IPS-20b (cell line): ENCODE data around the gene HSD17B11.
"Not testable (repeated sequence)": the region's sequence is repeated elsewhere in the genome, so short reads cannot be mapped to it uniquely, and the experiment has no call there.

ENCODE experiments used
- H3K27ac ChIP-seq: one replicate; pipeline ENCODE4 v1.5.1; 2013; ENCODE audit warnings: low read length
- H3K27me3 ChIP-seq: 2 replicates; pipeline ENCODE4 v1.6.1; 2013; ENCODE audit warnings: mild to moderate bottlenecking, low read length, inconsistent platforms; ENCODE audit not compliant: insufficient read depth
- H3K36me3 ChIP-seq: 2 replicates; pipeline ENCODE4 v1.6.1; 2013; ENCODE audit warnings: low read depth, mild to moderate bottlenecking, inconsistent platforms, low read length, moderate library complexity; ENCODE audit not compliant: insufficient read depth
- H3K4me1 ChIP-seq: 2 replicates; pipeline ENCODE4 v1.6.1; 2013; ENCODE audit warnings: mild to moderate bottlenecking, control low read depth, inconsistent platforms, low read length, moderate library complexity; ENCODE audit not compliant: insufficient read depth
- H3K4me3 ChIP-seq: 2 replicates; pipeline ENCODE4 v1.5.1; 2013; ENCODE audit warnings: mild to moderate bottlenecking, low read length, inconsistent platforms
- H3K9ac ChIP-seq: 2 replicates; pipeline ENCODE4 v1.6.1; 2013; ENCODE audit warnings: low read depth, mild to moderate bottlenecking, inconsistent platforms, low read length, moderate library complexity
- H3K9me3 ChIP-seq: 2 replicates; pipeline ENCODE4 v1.6.1; 2013; ENCODE audit warnings: mild to moderate bottlenecking, low read depth, low read length, inconsistent platforms; ENCODE audit not compliant: insufficient read depth

Gene HSD17B11

DNA sequence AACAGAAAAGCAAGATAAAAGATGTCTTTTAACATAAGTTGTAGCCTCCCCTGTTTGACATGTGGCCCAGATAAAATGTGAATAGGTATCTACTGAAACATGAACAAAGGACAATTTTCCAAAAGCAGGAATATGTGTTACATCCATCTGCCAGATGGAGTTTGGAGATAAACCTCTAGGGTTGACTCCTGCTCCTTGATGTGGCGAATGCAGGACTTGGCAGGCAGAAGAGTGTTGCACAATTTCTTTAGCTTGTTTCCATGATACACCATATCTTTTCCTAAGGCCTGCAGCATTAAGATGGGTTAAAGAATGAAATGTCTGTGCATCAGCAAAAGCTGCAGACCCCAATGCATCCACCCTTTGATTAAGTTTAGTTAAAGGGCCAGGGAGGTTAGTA is 12.7 kb upstream of the HSD17B11 start:
- H3K9me3 ChIP-seq, H3K27me3 ChIP-seq, H3K4me3 ChIP-seq, H3K36me3 ChIP-seq, H3K27ac ChIP-seq, H3K4me1 ChIP-seq, H3K9ac ChIP-seq: not testable (repeated sequence)

DNA sequence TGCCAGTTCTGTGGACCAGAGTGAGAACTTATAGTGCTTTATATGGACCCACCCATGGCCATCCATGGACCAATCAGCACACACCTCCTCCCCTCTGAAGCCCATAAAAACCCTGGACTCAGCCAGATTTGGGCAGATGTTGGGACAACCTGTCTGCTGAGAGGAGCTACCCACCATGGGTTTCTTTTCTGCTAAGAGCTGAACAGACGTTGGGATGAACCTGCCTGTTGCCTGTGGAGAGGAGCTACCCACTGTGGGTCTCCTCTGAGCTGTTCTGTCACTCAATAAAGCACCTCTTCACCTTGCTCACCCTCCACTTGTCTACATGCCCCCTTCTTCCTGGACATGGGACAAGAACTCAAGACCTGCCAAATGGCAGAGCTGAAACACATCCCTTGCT is 9.0 kb upstream of the HSD17B11 start:
- Histone ChIP-seq H3K4me3 (no peak overlapping the region), H3K9ac (no peak overlapping the region), H3K27ac (no peak overlapping the region), H3K4me1 (no peaks in the 10 kb centered on the region), H3K9me3 (no peaks in the 10 kb centered on the region; the same call in none of the 2 replicates), H3K27me3 (no peaks in the 10 kb centered on the region), H3K36me3 (no peaks in the 10 kb centered on the region)

DNA sequence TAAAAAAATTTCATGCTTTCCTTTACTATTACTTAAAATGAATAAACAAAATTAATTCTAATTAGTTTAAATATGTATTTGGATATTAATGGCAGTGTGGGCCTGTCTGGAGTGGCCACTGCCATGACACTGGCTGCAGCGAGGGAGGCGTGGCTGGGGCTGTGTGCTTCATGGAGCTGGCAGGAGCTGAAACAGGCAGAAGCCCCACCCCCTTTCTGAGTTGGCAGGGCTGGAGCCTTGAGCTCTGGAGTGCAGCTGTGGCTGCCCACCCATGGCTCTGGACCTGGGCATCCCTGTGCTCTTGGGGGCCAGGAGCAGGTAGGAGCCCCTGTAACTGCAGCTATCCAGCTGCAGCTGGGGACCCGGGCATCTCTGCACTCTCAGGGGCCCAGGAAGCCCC is 8.2 kb upstream of the HSD17B11 start:
- Histone ChIP-seq H3K9ac (no peak overlapping the region), H3K27me3 (no peaks in the 10 kb centered on the region), H3K4me1 (no peaks in the 10 kb centered on the region), H3K36me3 (no peaks in the 10 kb centered on the region), H3K4me3 (no peak overlapping the region), H3K9me3 (no peaks in the 10 kb centered on the region; the same call in none of the 2 replicates), H3K27ac (no peak overlapping the region)

DNA sequence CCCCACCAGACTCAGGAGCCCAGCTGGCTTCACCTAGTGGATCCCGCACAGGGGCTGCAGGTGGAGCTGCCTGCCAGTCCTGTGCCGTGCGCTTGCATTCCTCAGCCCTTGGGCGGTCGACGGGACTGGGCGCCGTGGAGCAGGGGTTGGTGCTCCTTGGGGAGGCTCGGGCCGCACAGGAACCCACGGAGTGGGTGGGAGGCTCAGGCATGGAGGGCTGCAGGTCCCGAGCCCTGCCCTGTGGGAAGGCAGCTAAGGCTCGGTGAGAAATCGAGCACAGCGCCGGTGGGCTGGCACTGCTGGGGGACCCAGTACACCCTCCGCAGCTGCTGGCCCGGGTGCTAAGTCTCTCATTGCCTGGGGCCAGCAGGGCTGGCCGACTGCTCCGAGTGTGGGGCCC is 4.9 kb upstream of the HSD17B11 start:
- not testable (repeated sequence) for H3K9ac ChIP-seq, H3K36me3 ChIP-seq, H3K27ac ChIP-seq, H3K27me3 ChIP-seq, H3K9me3 ChIP-seq, H3K4me1 ChIP-seq, H3K4me3 ChIP-seq

DNA sequence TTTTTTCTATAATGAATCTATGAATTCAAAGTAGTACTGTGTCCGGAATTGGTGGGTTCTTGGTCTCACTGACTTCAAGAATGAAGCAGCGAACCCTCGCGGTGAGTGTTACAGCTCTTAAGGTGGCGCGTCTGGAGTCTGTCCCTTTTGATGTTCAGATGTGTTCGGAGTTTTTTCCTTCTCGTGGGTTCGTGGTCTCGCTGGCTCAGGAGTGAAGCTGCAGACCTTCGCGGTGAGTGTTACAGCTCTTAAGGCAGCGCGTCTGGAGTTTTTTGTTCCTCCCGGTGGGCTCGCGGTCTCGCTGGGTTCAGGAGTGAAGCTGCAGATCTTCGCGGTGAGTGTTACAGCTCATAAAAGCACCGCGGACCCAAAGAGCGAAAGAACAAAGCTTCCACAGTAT is 4.1 kb upstream of the HSD17B11 start:
- not testable (repeated sequence) for H3K9me3 ChIP-seq, H3K27me3 ChIP-seq, H3K36me3 ChIP-seq, H3K9ac ChIP-seq, H3K4me1 ChIP-seq, H3K27ac ChIP-seq, H3K4me3 ChIP-seq

DNA sequence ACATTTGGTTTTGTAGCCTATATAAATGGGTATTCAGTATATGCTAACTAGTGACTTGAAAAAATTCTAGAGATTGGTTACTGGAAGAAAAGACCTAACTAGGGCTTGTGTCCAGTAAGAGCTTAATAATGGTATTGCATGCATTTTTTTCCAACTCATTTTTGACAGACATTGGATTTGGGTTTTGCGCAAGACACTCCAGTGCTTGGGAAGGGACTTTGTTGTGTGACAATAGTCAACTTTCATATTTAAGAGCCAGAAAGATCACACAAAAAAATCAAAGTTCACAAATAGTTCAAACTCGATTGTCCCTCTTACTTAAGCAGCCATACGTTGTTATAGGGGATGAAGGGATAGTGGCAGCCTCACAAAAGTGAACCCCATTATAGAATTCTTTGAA is 1.2 kb upstream of the HSD17B11 start:
- Histone ChIP-seq H3K36me3 (no peaks in the 10 kb centered on the region), H3K27me3 (no peaks in the 10 kb centered on the region; the same call in 1 of the 2 replicates), H3K4me3 (no peak overlapping the region), H3K9me3 (no peaks in the 10 kb centered on the region), H3K27ac (no peak overlapping the region), H3K9ac (no peak overlapping the region), H3K4me1 (no peaks in the 10 kb centered on the region)

DNA sequence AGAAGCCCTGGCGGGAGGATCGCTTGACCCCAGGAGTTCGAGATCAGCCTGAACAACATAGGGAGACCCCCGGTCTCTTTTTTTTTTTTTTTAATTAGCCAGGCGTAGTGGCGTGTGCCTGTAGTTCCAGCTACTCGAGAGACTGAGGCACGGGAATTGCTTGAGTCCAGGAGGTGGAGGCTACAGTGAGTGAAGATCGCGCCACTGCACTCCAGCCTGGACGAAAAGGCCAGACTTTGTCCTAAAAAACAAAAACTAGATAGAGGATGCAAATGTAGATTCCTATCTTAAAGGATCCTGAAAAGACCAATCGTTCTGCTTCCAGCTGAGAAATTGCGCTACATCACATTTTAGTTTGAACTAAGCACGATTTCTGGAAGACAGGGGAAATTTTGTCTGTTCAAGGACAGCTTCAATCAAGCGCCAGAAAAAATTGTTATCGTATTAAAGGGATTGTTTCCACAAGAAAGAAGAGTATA is 627 bp upstream of the HSD17B11 start:
- H3K36me3 ChIP-seq = no peaks in the 10 kb centered on the region
- no peaks in the 10 kb centered on the region for H3K9me3 ChIP-seq
- H3K4me1 ChIP-seq = no peaks in the 10 kb centered on the region
- H3K27ac ChIP-seq = no peak overlapping the region
- no peaks in the 10 kb centered on the region; the same call in 1 of the 2 replicates for H3K27me3 ChIP-seq
- H3K4me3 ChIP-seq = peak overlapping the region; percentile 83
- H3K9ac ChIP-seq = peak overlapping the region; percentile 86

DNA sequence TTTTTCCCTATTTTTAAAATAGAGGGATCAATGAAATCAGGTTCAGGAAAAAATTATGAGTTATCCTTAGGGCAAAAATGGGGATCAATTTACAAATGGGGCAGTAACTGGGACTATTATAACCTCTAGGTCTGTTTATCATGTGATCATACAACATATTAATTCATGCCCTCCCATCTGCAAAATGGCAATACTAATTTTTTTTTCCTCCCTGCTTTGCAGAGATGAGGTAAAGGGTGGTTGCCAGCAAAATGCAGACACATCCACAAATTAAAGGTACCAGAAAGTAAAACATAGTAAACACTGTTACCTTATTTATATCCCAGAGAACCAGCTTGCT is 467 bp downstream of the HSD17B11 start:
- Histone ChIP-seq H3K27me3 (no peaks in the 10 kb centered on the region; the same call in 1 of the 2 replicates), H3K27ac (no peak overlapping the region), H3K4me3 (peak overlapping the region; percentile 83), H3K9ac (peak overlapping the region; percentile 86), H3K36me3 (no peaks in the 10 kb centered on the region), H3K4me1 (no peaks in the 10 kb centered on the region), H3K9me3 (no peaks in the 10 kb centered on the region)

DNA sequence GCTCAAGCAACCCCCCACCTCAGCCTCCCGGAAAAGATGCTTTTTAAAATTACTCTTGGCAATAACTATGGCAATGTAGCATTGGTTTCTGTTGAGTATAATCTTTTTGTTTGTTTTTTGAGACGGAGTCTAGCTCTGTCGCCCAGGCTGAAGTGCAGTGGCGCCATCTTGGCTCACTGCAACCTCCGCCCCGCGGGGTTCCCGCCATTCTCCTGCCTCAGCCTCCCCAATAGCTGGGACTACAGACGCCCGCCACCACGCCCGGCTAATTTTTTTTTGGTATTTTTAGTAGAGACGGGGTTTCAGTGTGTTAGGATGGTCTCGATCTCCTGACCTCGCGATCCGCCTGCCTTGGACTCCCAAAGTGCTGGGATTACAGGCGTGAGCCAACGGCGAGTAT is 933 bp downstream of the HSD17B11 start:
- not testable (repeated sequence) for H3K9ac ChIP-seq, H3K4me1 ChIP-seq, H3K27ac ChIP-seq, H3K9me3 ChIP-seq, H3K36me3 ChIP-seq, H3K27me3 ChIP-seq
- peak overlapping the region; percentile 83 for H3K4me3 ChIP-seq

DNA sequence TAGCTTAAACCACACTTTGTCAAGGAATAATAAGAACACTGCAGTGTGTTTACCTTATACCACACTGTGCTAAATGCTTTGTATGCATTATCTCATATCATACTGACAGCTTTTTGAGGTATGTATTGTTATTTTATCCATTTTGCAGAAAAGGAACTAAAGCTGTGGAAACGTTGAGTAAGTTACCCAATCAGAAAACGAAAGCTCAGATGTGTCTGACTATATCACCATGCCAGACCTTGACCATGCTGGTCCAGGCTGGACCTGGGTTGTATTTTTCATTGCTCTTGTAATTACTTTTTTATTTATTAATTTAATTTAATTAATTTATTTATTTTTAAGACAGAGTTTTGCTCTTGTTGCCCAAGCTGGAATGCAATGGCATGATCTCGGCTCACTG is 2.1 kb downstream of the HSD17B11 start:
- Histone ChIP-seq H3K9me3 (no peaks in the 10 kb centered on the region), H3K27me3 (no peaks in the 10 kb centered on the region; the same call in 1 of the 2 replicates), H3K36me3 (no peaks in the 10 kb centered on the region), H3K9ac (no peak overlapping the region), H3K4me3 (no peak overlapping the region), H3K27ac (no peak overlapping the region), H3K4me1 (no peaks in the 10 kb centered on the region)

DNA sequence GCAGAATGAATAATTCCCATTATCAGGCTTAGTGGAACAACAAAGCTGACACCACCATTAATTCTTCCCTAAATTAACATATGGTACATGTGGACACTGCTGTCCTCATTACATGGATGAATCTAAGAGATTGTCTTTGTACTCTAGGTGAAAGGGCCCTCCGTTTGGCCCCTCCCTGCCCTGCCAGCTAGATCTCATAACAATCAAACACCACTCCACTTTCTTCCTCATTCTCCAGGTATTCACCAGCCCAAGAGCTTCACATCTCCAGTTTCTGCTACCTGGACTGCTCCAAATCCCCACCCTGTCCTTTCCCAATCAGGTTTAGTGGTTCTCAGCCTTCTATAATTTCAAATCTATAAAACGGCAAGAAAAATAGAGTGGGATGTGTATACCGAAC is 3.8 kb downstream of the HSD17B11 start:
- Histone ChIP-seq H3K27ac (no peak overlapping the region), H3K36me3 (no peaks in the 10 kb centered on the region), H3K4me1 (no peaks in the 10 kb centered on the region), H3K4me3 (no peak overlapping the region), H3K9ac (no peak overlapping the region), H3K27me3 (no peaks in the 10 kb centered on the region; the same call in 1 of the 2 replicates), H3K9me3 (no peaks in the 10 kb centered on the region)

DNA sequence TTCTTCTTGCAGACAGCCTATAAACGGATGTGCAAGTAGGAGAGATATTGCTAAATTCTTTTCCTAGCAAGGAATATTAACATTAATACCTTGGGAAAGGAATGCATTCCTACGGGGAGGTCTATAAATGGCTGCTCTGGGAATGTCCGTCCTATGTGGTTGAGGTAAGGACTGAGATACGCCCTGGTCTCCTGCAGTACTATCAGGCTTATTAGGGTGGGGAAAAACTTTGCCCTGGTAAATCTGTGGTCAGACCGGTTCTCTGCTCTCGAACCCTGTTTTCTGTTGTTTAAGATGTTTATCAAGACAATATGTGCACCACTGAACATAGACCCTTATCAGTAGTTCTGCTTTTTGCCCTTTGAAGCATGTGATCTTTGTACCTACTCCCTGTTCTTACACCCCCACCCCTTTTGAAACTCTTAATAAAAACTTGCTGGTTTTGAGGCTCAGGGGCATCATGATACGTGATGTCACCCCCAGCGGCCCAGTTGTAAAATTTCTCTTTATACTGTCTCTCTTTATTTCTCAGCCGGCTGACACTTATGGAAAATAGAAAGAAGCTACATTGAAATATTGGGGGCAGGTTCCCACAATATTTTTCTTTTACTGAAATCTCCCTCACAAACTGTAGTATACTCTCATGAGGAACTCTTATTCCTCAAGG is 6.4 kb downstream of the HSD17B11 start:
- not testable (repeated sequence) for H3K27me3 ChIP-seq, H3K27ac ChIP-seq, H3K9ac ChIP-seq, H3K4me1 ChIP-seq, H3K4me3 ChIP-seq, H3K9me3 ChIP-seq, H3K36me3 ChIP-seq
